Measurements from ENCODE around the gene SGMS2. TPM values are rescaled to one million over a fixed set of nuclear protein-coding genes. Genes with fewer than 3 reads are reported as not detected.
"Not testable (repeated sequence)": the region's sequence is repeated elsewhere in the genome, so short reads cannot be mapped to it uniquely, and the experiment has no call there.

The SGMS2 gene
- polyA plus RNA-seq, 1 experiment: 22.6 TPM

DNA sequence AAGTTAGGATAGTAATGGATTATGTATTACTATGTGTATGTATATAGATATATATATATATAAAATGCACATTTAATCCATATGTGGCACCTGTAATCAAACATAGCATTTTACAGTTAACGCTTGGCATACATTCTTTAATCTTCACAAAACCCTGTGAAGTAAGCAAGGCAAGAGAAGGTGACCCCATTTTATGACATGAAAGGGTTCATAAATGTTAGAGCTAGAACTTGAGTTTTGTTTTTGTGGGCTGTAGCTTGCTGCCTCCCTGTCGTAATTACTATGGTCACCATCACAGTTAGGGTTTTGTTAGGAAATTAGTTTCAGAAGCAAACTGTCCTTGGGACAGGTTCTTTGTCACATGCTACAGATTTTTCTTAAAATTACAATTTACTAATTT lies 92.8 kb downstream of the SGMS2 start:
- TF ChIP-seq, protein P1, sequence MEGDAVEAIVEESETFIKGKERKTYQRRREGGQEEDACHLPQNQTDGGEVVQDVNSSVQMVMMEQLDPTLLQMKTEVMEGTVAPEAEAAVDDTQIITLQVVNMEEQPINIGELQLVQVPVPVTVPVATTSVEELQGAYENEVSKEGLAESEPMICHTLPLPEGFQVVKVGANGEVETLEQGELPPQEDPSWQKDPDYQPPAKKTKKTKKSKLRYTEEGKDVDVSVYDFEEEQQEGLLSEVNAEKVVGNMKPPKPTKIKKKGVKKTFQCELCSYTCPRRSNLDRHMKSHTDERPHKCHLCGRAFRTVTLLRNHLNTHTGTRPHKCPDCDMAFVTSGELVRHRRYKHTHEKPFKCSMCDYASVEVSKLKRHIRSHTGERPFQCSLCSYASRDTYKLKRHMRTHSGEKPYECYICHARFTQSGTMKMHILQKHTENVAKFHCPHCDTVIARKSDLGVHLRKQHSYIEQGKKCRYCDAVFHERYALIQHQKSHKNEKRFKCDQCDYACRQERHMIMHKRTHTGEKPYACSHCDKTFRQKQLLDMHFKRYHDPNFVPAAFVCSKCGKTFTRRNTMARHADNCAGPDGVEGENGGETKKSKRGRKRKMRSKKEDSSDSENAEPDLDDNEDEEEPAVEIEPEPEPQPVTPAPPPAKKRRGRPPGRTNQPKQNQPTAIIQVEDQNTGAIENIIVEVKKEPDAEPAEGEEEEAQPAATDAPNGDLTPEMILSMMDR (IDR thresholded peaks at IDR 0.05; ENCODE audit: insufficient read depth, low read depth, low read length): no peak
- no peaks in the 10 kb centered on the region for H3K27me3 ChIP-seq (ENCODE audit: control insufficient read depth, insufficient read depth, low read length)
- ChIA-PET CTCF (interaction anchor here (1.0 to 1.7 kb wide), 2 partner anchors 13 to 159 kb away, joined by 3 to 8 read pairs; partner anchors contain the start of gene CYP2U1), POLR2A (no interaction called here)
- no peak for DNase-seq (ENCODE audit: low read depth)
- no peaks in the 10 kb centered on the region for H3K36me3 ChIP-seq (ENCODE audit: control insufficient read depth, insufficient read depth, low read length)
- H3K4me3 ChIP-seq (ENCODE audit: low read depth, low read length): no peak overlapping the region

DNA sequence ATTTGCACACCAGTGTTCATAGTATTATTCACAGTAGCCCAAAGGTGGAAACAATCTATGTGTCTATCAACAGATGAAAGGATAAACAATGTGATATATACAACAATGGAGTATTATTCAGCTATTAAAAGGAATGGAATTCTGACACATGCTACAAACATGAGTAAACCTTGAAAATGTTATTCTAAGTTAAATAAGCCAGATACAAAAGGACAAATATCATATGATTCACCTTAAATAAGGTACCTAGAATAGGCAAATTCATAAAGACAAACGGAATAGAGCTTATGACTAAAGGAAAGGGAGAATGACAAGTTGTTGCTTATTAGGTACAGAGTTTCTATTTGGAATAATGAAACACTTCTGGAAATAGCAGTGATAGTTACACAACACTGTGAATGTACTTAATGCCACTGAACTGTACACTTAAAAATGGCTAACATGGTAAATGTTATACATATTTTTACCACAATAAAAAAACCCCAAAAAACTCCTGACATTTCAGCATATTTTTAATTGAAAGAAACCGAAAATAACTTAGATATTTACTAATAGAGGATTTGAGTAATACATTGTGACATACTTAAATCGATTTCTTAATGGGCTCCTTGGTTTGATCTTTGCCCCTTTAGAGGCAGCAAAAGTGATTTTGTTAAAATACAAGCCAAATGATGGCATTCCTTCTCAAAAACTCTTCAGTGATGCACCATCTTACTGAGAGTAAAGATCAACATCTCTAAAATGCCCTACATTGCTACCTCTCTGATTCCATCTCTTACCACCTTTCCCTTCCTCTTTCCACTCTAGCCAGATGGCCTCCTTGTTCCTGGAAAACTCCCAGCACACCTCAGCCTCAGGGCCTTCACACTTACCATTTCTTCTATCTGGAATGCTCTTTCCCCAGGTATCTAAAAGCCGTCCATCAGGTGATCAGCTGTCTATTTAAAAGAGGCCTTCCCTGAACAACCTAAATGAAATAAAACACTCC lies 98.0 kb downstream of the SGMS2 start:
- no peak for DNase-seq (ENCODE audit: low read depth)
- POLR2A ChIA-PET: no interaction called here
- Histone ChIP-seq H3K27me3 (ENCODE audit: control insufficient read depth, insufficient read depth, low read length) (no peaks in the 10 kb centered on the region), H3K4me3 (ENCODE audit: low read depth, low read length) (no peak overlapping the region), H3K36me3 (ENCODE audit: control insufficient read depth, insufficient read depth, low read length) (no peaks in the 10 kb centered on the region)
- CTCF ChIA-PET: interaction anchor here (0.9 to 1.0 kb wide), 2 partner anchors 9 to 173 kb away, joined by 3 read pairs; partner anchors contain the start of gene CYP2U1
- TF ChIP-seq, protein P1 (IDR thresholded peaks at IDR 0.05; ENCODE audit: insufficient read depth, low read depth, low read length): no peak

DNA sequence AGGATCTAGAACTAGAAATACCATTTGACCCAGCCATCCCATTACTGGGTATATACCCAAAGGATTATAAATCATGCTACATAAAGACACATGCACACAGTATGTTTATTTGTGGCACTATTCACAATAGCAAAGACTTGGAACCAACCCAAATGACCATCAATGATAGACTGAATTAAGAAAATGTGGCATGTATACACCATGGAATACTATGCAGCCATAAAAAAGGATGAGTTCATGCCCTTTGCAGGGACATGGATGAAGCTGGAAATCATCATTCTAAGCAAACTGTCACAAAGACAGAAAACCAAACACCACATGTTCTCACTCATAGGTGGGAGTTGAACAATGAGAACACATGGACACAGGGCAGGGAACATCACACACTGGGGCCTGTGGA lies 101.0 kb downstream of the SGMS2 start:
- DNase-seq (ENCODE audit: low read depth); CTCF ChIA-PET; H3K4me3 ChIP-seq (ENCODE audit: low read depth, low read length); H3K36me3 ChIP-seq (ENCODE audit: control insufficient read depth, insufficient read depth, low read length); POLR2A ChIA-PET; H3K27me3 ChIP-seq (ENCODE audit: control insufficient read depth, insufficient read depth, low read length): not testable (repeated sequence)

DNA sequence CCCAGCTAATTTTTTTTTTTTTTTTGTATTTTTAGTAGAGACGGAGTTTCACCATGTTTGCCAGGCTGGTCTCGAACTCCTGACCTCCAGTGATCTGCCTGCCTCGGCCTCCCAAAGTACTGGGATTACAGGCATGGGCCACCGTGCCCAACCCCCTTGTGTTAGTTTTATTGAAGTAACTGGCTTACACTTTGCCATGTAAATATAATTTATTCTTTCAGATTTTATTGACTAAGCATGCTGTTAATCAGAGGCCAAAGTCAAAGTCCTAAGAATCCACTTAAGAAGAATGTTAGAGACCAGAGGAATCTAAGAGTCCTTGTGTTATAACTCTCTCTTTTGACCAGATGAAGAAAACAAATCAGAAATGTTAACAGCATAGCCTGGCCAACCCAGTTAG lies 102.1 kb downstream of the SGMS2 start:
- H3K27me3 ChIP-seq (ENCODE audit: control insufficient read depth, insufficient read depth, low read length); POLR2A ChIA-PET; H3K4me3 ChIP-seq (ENCODE audit: low read depth, low read length); CTCF ChIA-PET; H3K36me3 ChIP-seq (ENCODE audit: control insufficient read depth, insufficient read depth, low read length); DNase-seq (ENCODE audit: low read depth): not testable (repeated sequence)

DNA sequence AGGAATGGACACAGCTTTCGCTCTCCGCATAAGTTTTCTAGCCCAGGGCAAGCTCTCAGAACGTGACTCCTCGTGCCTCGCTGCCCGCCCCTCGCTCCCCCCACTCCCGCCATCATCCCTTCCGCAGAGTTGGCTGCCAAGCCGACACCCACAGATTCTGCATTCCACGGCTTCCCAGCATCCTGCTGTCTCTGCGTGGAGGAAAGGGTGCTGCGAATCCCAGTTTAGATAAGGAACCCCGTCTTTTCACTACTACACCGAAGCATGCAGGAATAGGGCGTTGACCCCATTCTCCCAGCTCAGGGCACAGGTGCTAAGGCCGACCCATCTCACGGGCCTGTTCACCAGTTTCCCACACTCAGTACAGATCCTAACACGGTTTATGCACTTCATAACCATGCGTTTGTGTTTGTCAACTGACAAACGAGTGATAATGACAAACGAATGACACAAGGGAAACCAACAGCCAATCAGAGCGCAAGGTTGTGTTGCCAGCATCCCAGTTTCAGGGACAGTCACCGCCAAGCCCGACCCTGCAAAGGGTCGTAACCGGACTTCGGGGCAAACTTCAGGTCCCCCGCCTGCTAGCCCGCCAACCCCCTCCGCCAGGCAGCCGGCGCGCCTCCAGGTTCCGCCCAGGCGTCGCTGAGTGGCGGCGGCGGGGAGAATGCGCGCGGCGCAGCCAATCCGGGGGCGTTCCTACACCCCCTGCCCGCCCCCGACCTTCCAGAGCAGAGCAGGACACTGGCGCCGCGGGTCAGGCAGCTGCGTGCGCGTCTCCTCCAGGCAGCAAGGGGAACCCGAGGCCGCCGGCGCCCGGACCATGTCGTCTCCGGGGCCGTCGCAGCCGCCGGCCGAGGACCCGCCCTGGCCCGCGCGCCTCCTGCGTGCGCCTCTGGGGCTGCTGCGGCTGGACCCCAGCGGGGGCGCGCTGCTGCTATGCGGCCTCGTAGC lies 106.4 kb downstream of the SGMS2 start, which contains the start of gene CYP2U1:
Gene CYP2U1 (plus strand): TSS at position 729 of the 954 bp plus-strand sequence. CDS start 95 bp downstream, at position 824.
- ChIA-PET CTCF (interaction anchor here (0.5 to 1.5 kb wide), 5 partner anchors 9 to 168 kb away, joined by 3 to 5 read pairs (median 3); no protein-coding TSS in a partner anchor), POLR2A (interaction anchor here (0.6 kb wide), 1 partner anchor 50 kb away, joined by 3 read pairs; no protein-coding TSS in a partner anchor)
- H3K27me3 ChIP-seq (ENCODE audit: control insufficient read depth, insufficient read depth, low read length): no peaks in the 10 kb centered on the region
- peak; percentile 16 for DNase-seq (ENCODE audit: low read depth)
- TF ChIP-seq, protein P1 (IDR thresholded peaks at IDR 0.05; ENCODE audit: insufficient read depth, low read depth, low read length): 0 out of 2 replicates have a peak, but pooled peaks have one; percentile 2
- H3K4me3 ChIP-seq (ENCODE audit: low read depth, low read length): peak within 1 kb of the TSS; percentile 73
- no peaks in the 10 kb centered on the region for H3K36me3 ChIP-seq (ENCODE audit: control insufficient read depth, insufficient read depth, low read length)
